GM11168 (cell line): Measurements from ENCODE around the gene MPP3.
"Not testable (repeated sequence)": the region's sequence is repeated elsewhere in the genome, so short reads cannot be mapped to it uniquely, and the experiment has no call there.

Experiments
- in situ Hi-C: fragments of 300-500 bp; cut with MboI; formaldehyde crosslinking; loops from one replicate; pipeline ENCODE4 v1.12.0; 2022; ENCODE audit warnings: low sequenced_read_pairs; ENCODE audit not compliant: unreplicated experiment

The MPP3 gene

DNA sequence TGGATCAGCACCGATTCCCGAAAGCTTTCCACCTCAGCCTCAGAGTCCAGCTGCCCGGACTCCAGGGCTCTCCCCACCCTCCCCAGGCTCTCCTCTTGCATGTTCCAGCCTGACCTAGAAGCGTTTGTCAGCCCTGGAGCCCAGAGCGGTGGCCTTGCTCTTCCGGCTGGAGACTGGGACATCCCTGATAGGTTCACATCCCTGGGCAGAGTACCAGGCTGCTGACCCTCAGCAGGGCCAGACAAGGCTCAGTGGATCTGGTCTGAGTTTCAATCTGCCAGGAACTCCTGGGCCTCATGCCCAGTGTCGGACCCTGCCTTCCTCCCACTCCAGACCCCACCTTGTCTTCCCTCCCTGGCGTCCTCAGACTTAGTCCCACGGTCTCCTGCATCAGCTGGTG lies 29.0 kb upstream of the MPP3 start:
- in situ Hi-C loops, result no loop called here

DNA sequence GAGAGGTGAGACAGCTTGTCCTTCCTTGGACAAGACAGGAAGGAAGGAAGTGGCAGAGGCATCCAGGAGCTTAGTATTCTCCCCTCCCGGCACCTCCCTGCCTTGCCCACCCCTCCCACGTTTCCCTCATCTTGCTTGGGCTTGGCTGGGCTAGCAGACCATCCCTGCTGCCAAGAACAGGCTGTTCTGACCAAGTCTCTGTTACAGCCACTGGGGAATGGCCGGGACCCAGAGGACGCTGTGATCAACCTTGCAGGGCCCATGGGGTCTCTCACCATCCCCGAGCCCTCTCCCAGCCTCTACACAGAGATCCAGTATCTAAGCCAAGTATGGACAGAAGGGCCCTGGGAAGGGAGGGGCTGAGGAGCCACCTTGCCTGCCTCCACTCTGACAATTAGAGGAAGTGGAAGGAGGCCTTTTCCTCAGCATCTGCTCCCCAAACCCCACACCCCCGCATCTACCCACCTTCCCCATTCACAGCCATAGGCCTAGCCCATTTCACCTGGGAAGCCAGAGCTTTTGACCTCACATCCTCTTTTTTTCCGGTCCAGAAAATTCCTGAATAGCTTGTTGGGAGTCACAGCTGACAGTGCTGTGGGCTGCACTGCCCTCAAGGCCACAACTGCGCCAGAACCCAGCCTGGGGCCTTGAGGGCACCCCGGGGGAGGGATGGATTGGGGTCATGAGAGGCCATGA lies 28.1 kb upstream of the MPP3 start:
- in situ Hi-C loops, result no loop called here

DNA sequence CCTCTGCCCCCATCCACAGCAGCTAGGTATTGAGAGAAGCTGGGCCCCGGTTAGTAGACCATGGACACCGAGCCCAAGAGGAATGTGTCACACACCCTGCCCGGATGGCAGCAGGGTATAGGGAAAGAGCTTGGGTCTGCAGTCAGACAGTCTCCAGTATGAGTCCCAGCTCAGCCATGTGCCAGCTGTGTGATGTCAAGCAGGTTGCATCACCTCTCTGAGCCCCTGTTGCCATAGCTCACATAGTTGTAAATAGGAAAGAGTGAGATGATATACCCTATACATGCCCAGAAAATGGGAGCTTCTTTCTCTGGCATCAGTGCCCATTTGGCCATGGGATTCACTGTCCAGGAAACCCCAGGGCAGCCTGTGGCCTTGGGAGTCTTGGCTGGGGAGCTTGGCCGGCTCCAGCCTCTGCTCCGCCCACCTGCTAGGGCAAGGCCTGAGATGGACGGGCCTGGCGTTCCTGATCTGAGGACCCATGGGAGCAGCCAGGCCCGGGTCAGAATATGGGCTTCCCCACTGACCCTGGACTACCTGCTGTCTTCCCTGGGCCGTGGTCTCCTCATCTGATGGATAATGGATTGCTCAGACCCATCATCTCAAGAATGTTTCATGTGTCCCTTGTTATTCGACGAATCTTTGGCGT lies 27.3 kb upstream of the MPP3 start:
- in situ Hi-C loops, result no loop called here

DNA sequence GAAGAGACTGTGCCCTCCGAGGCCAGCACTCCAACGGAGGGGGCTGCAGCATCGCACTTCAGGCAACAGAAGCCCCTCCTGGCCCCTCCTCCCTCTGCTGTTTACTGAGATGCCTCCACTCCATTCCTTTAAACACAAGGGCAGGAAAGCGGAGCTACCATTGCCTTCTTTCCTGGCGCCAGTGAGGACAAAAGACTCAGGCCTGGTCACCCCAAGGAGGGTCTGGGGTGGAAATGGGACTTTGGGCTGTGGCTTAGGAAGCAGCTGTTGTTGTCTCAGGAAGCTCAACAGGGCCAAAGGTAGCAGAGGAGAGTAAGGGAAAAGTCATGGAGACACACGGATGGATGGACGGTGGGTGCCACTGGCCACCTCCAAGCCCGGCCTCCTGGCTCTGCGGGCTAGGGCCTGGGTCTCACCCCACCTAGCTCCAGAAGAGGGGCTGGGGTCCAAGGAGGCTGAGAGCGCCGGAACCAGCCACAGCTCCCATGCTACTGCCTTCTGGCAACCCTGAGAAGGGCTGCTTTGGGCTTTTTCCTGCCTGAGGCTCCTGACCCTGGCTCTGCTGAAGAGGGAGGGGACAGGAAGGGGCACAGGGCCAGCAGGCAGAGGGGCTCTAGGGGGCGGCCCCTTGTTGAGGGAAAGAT lies 25.1 kb upstream of the MPP3 start:
- in situ Hi-C loops, result no loop called here

DNA sequence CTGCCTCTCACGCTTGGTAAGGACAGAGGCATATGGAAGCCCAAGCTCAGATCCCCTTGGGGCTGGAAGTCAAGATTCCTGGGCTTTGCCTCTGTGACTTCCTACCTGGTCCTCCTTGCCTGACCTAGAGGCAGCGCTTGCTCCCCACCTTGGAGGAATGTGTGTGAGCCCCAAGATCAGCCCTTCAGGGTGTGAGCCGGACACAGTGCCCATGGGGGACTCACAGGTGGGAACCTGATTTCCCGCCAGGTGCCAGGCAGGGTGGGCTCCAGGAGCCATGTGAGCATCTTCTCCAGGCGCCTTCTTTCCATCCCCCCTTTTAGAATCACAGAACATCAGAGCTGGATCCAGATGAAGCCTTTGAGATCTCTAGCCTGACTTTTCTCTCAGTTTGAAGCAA lies 24.2 kb upstream of the MPP3 start:
- in situ Hi-C loops, result no loop called here

DNA sequence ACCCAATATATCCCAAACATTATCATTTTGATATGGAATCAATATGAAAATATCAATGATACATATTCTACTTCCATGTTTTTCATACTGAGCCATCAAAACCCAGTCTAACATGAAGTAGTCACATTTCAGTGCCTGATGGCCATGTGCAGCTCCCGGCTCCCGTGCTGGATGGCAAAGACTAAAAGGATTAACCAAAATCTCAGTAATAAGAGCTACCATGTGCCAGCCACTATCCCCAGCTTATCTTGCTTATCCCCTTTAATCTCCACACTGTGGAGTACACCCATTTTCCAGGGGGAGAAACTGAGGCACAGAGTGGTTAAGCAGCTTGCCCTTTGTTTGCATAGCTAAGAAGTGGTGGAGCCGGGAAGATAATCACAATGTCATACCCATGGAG lies 23.2 kb upstream of the MPP3 start:
- in situ Hi-C loops, result no loop called here

DNA sequence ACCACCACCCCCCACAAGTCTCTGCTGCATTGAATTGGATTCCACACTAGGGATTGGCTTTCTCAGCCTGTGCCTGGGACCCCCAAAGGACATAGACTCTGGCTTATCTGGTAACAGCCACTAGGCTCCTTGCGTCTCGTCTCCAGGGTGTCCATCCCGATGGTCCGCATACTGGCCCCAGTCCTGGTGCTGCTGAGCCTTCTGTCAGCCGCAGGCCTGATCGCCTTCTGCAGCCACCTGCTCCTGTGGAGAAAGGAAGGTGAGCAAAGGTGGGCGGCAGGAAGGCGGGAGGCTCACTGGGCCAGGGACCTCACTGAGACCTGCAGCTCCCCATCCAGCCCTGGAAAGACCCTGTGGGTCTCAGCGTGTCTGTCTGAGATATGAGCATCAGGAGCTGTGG lies 22.1 kb upstream of the MPP3 start:
- in situ Hi-C loops, result no loop called here

DNA sequence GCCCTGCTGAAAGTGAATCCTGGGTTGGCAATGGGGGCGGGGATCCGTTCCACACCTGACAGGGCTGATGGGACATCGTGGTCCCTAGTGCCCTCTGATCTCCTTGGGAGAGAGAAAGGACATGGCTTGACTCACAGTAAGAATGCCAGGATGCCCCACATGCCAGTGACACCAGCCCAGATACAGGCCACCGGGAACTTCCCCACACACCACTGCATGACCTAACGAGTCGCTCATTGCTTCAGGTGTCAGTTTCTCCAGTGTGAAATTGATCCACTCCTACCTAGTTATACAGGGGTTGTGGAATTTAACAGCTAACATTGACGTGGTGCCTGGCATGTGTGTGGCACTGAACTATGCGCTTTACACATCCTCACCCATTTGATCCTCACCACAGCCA lies 21.6 kb upstream of the MPP3 start:
- in situ Hi-C loops, result no loop called here

DNA sequence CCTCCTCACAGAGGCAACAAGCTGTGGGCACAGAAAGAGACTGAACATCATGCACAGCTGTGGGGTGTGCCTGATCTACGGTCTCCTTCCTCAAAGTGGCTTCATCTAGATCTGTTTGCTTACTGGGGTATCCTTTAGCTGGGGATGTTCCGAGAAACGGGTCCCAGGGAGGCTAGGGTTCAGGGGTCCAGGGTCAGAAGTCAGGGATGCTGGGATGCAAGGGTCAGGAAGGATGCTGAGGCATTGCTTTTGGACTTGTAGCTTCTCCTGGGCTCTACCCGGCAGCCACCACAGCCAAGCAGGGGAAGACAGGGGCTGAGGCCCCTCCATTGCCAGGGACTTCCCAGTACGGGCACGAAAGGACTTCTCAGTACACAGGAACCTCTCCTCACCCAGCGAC lies 20.6 kb upstream of the MPP3 start:
- in situ Hi-C loops, result no loop called here

DNA sequence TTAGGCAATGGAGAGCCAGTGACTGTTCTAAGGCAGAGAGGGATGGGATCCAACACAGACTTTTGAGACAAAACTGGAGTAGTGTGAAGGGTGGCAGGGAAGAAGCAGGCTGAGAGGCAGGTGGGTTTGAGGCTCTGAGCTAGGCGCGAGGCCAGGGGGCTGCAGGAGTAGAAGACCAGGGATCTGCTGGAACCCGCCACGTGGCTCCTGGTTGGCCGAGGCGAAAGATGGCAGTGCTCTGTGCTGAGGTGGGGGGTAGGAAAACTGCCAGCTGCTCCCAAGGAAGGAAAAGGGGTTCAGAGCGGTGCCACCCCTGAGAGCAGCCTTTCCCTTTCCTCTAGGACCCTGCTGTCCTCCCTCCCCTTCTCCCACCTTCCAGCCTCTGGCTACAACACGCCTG lies 19.6 kb upstream of the MPP3 start:
- in situ Hi-C loops, result no loop called here

DNA sequence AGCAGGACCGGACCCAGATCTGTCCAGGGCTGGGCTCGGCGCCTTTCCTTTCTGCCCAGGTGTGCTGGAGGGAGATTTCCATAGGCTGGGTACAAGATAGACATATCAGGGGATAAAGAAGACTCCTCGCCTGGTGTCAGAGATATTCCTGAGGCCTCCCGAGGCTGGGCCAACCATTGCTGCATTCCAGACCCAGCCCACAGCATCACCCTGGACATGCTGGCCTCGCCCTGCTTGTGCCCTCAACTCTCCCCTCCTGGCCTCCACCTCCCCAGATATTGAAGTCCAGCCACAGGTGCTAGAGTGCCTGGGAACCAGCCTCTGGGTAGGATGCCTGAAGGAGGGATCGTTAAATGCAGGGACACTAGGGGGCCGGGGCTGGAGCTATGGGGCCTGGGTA lies 16.2 kb upstream of the MPP3 start:
- in situ Hi-C loops, result no loop called here

DNA sequence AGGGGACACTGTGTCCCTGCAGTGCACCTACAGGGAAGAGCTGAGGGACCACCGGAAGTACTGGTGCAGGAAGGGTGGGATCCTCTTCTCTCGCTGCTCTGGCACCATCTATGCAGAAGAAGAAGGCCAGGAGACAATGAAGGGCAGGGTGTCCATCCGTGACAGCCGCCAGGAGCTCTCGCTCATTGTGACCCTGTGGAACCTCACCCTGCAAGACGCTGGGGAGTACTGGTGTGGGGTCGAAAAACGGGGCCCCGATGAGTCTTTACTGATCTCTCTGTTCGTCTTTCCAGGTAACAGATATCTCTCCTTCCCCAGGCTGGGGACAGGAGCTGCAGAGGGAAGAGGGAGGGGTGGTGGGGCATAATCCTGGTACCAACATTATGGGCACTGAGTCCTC lies 15.7 kb upstream of the MPP3 start:
- in situ Hi-C loops, result no loop called here

DNA sequence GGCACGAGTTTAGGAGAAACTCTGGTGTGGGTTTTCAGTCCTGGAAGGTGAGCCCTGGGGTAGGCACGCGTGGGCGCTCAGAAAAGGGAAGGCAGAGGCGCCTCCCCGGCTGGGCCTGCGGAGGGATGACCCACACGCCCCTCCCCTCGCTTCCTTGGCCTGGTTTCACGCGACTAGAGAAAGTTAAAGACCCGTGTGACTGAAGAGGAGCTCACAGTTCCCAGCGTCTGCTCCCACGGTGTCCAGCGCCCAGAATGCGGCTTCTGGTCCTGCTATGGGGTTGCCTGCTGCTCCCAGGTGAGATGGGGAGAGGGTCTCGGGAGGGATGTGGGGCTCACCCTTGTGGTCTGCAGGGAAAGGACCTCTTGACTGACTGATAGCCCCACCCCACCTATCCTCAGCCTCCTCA lies 14.0 kb upstream of the MPP3 start, which contains the start of gene CD300LG:
TSS of gene CD300LG (plus strand) at position 214 of the 409 bp plus-strand sequence. CDS start at position 255, 41 bp downstream.
- in situ Hi-C loops, result no loop called here

DNA sequence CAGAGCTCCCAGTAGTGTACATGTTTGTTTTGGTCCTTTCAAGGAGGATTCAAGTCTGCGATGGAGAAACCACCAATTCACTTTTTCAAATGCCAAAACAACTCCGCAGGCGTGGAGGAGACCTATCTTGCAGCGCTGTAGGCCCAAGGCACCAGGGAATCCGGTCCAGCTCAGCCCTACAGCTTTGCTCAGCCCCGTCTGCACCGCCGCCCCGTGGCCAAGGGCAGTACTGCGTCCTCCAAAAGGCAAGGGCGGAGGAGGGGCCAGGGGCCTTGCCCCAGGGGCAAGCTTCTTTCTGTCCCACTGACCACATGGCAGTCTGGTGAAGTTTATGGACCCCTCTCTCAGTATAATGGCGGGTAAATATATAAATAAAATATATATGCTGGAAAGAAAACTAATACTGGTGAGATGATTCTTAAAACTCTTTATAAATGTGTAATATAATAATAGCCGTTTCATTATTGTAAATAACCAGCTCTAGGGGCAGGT lies 13.3 kb upstream of the MPP3 start:
- in situ Hi-C loops, result no loop called here

DNA sequence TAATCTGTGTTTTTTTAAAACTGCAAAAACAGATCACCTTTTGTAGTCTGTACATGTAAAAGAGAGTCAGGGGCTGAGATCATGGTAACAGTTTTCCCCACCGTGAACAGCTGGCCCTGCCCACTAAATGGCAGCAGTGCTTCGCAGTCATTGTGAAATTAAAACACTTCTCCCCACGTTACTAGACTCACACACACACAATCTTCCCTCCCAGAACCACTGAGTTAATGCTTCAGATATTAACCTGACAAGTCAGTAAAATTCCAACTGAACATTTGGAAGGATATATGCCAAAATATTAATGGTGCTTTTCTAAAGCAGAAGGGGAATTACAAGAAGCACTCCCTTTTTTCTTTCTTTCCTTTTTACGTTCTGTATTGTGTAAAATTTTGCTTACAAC lies 12.8 kb upstream of the MPP3 start:
- in situ Hi-C loops, result no loop called here

DNA sequence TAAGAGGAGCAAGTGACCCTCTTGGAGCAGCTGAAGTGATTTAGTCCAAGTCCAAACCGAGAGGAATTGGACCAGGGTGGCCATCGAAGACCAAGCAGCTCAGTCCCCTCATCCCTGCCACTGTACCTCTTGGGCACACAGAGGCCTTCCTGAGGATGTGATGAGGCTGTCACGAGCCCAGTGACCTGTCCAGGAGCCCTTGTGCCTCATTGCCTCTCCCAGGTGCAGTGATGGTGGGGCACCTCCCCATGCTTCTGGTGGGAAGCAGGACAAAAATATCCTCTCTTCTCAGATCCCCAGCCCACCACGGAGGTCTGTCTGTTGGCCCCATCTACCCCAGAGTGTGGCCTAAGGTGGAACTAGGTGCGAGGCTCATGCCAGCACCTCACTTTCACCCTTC lies 11.3 kb upstream of the MPP3 start:
- in situ Hi-C loops, result no loop called here

DNA sequence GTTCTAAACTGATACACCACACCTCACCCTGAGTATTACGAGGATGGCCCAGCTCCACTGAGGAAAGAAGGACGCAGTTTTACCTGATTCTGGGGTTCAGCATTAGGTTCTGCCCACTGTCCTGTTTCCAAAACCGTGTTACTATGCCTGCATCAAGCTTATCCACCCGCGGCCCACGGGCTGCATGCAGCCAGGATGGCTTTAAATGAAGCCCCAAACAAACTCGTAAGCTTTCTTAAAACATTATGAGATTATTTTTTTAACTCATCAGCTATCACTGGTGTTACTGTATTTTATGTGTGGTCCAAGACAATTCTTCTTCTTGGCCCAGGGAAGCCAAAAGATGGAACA lies 10.0 kb upstream of the MPP3 start:
- in situ Hi-C loops, result no loop called here

DNA sequence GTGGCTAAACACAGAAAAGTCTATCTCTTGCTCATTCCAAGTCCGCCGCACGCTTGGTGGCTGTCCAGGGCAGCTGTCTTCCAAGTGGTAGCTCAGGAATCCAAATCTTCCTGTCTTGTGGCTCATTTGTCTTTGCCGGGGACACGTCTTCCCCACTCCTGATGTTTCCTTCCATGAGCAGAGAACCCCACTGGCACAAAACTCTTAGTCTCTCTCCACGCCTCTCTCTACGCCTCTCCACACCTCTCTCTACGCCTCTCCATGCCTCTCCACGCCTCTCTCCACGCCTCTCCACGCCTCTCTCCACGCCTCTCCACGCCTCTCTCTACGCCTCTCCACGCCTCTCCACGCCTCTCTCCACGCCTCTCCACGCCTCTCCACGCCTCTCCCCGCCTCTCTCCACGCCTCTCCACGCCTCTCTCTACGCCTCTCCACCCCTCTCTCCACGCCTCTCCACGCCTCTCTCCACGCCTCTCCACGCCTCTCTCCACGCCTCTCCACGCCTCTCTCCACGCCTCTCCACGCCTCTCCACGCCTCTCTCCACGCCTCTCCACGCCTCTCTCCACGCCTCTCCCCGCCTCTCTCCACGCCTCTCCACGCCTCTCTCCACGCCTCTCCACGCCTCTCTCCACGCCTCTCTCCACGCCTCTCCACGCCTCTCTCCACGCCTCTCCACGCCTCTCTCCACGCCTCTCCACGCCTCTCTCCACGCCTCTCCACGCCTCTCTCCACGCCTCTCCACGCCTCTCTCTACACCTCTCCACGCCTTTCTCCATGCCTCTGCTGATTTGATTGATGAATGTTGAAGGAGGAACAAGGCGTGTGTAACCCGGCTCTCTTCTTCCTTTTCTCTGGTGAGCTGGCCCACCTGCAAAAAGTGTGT lies 9.4 kb upstream of the MPP3 start:
- in situ Hi-C loops, result not testable (repeated sequence)

DNA sequence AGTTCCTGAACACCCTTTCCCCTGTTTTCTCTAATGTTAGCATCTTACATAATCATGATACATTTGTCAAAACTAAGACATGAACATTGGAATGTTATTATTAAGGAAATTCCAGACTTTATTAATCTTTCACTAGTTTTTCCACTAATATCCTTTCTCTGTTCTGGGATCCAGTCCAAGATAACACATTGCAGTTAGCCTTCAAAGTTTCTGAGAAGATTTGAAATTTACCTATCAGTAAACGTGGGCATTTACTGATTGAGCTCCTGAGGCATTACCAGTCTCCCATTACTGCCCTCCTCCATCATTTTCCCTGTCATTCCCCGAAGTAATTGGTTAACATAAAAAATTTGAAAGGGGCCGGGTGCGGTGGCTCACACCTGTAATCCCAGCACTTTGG lies 8.3 kb upstream of the MPP3 start:
- in situ Hi-C loops, result no loop called here

DNA sequence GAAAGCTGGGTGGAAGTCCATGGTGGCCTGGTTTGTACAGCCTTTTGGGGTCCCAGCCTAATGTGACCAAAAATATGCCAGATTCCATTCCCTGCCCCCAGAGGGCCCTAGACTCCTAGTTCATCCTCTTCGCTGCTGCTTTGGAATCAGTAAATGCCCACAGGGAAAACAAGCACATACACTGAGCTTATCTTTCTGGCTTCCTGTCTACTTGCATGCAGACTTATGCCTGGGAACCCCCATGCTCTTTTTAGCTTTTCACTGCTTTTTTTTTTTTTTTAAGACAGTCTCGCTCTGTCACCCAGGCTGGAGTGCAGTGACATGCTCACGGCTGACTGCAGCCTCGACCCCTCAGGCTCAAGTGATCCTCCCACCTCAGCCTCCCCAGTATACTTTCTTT lies 7.9 kb upstream of the MPP3 start:
- in situ Hi-C loops, result no loop called here

DNA sequence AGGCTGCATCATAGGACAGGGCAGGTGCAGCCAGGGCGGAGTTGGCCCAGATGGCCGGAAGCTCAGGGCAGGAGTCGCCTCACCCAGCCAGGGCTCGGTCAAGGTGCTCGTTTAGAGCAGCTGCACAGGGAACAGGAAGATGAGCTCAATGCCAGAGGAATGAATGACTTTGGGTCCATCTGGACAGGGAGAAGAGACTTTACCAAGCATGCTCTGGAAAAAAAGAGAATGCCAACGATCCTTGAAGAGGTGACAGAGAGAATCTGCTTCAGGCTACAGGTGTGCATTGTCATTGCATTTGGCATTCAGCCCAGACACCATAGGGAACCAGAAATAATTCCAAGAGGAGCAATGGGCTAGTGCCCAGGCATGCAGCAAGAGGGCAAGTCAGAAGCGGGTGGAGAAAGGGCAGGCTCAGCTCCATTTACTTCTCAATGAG lies 6.7 kb upstream of the MPP3 start:
- in situ Hi-C loops, result no loop called here
